ENCODE measurements around the gene L1TD1.
"Not testable (repeated sequence)": the region's sequence is repeated elsewhere in the genome, so short reads cannot be mapped to it uniquely, and the experiment has no call there.

Gene L1TD1

GRCh38 chr1:62180639-62181038 lies 14.0 kb upstream of the L1TD1 start:
- FAIRE-seq (no peak), DNase-seq (ENCODE audit: insufficient read length, low spot score) (no peak)
- TF ChIP-seq POLR2AphosphoS5 (IDR thresholded peaks at IDR 0.05; ENCODE audit: low read depth, low read length), result no peak

GRCh38 chr1:62181532-62181931 lies 13.1 kb upstream of the L1TD1 start:
- DNase-seq (ENCODE audit: insufficient read length, low spot score), result no peak
- TF ChIP-seq TAF1 (IDR thresholded peaks at IDR 0.05; ENCODE audit: low read depth, low read length) (no peak), POLR2AphosphoS5 (IDR thresholded peaks at IDR 0.05; ENCODE audit: low read depth, low read length) (no peak), SPI1 (IDR thresholded peaks at IDR 0.05; ENCODE audit: low read depth, low read length) (no peak), POLR2A (IDR thresholded peaks at IDR 0.05; ENCODE audit: low read depth, low read length) (no peak), POU2F2 (IDR thresholded peaks at IDR 0.05; ENCODE audit: low read depth, low read length) (no peak), PAX5 (IDR thresholded peaks at IDR 0.05; ENCODE audit: insufficient read depth, low read length, severe bottlenecking) (no peak)
- no peak for FAIRE-seq

- DNase-seq (ENCODE audit: insufficient read length, low spot score); FAIRE-seq: not testable (repeated sequence)
Measured at GRCh38 chr1:62182157-62182556, 12.5 kb upstream of the L1TD1 start.

- not testable (repeated sequence) for FAIRE-seq; DNase-seq (ENCODE audit: insufficient read length, low spot score)
Measured at GRCh38 chr1:62183164-62184020, 11.3 kb upstream of the L1TD1 start.

GRCh38 chr1:62184336-62184735 lies 10.3 kb upstream of the L1TD1 start:
- DNase-seq (ENCODE audit: insufficient read length, low spot score) (no peak), FAIRE-seq (no peak)
- TF ChIP-seq POLR2AphosphoS5 (IDR thresholded peaks at IDR 0.05; ENCODE audit: low read depth, low read length) (no peak), POLR2A (IDR thresholded peaks at IDR 0.05; ENCODE audit: low read depth, low read length) (no peak), TAF1 (IDR thresholded peaks at IDR 0.05; ENCODE audit: low read depth, low read length) (no peak), SPI1 (IDR thresholded peaks at IDR 0.05; ENCODE audit: low read depth, low read length) (no peak), PAX5 (IDR thresholded peaks at IDR 0.05; ENCODE audit: insufficient read depth, low read length, severe bottlenecking) (no peak), POU2F2 (IDR thresholded peaks at IDR 0.05; ENCODE audit: low read depth, low read length) (no peak)

- not testable (repeated sequence) for DNase-seq (ENCODE audit: insufficient read length, low spot score); FAIRE-seq
Measured at GRCh38 chr1:62185233-62185632, 9.4 kb upstream of the L1TD1 start.

GRCh38 chr1:62185677-62186076 lies 9.0 kb upstream of the L1TD1 start:
- FAIRE-seq (no peak), DNase-seq (ENCODE audit: insufficient read length, low spot score) (no peak)
- TF ChIP-seq SPI1 (IDR thresholded peaks at IDR 0.05; ENCODE audit: low read depth, low read length), result no peak
- TF ChIP-seq TAF1 (IDR thresholded peaks at IDR 0.05; ENCODE audit: low read depth, low read length), result no peak
- no peak for TF ChIP-seq POU2F2 (IDR thresholded peaks at IDR 0.05; ENCODE audit: low read depth, low read length)
- TF ChIP-seq PAX5 (IDR thresholded peaks at IDR 0.05; ENCODE audit: insufficient read depth, low read length, severe bottlenecking), result no peak

- FAIRE-seq (no peak), DNase-seq (ENCODE audit: insufficient read length, low spot score) (no peak)
- TF ChIP-seq TAF1 (IDR thresholded peaks at IDR 0.05; ENCODE audit: low read depth, low read length) (no peak), POLR2A (IDR thresholded peaks at IDR 0.05; ENCODE audit: low read depth, low read length) (no peak), POU2F2 (IDR thresholded peaks at IDR 0.05; ENCODE audit: low read depth, low read length) (no peak), PAX5 (IDR thresholded peaks at IDR 0.05; ENCODE audit: insufficient read depth, low read length, severe bottlenecking) (no peak), POLR2AphosphoS5 (IDR thresholded peaks at IDR 0.05; ENCODE audit: low read depth, low read length) (no peak), SPI1 (IDR thresholded peaks at IDR 0.05; ENCODE audit: low read depth, low read length) (no peak)
Measured at GRCh38 chr1:62187548-62187947, 7.1 kb upstream of the L1TD1 start.

- TF ChIP-seq PAX5 (IDR thresholded peaks at IDR 0.05; ENCODE audit: insufficient read depth, low read length, severe bottlenecking), result no peak
- no peak for TF ChIP-seq TAF1 (IDR thresholded peaks at IDR 0.05; ENCODE audit: low read depth, low read length)
- no peak for TF ChIP-seq POLR2A (IDR thresholded peaks at IDR 0.05; ENCODE audit: low read depth, low read length)
- no peak for TF ChIP-seq POLR2AphosphoS5 (IDR thresholded peaks at IDR 0.05; ENCODE audit: low read depth, low read length)
- no peak for TF ChIP-seq POU2F2 (IDR thresholded peaks at IDR 0.05; ENCODE audit: low read depth, low read length)
- TF ChIP-seq SPI1 (IDR thresholded peaks at IDR 0.05; ENCODE audit: low read depth, low read length), result no peak
- DNase-seq (ENCODE audit: insufficient read length, low spot score) (no peak), FAIRE-seq (no peak)
Measured at GRCh38 chr1:62188111-62188510, 6.5 kb upstream of the L1TD1 start.

- no peak for FAIRE-seq
- TF ChIP-seq POU2F2 (IDR thresholded peaks at IDR 0.05; ENCODE audit: low read depth, low read length), result no peak
- TF ChIP-seq POLR2A (IDR thresholded peaks at IDR 0.05; ENCODE audit: low read depth, low read length), result no peak
- no peak for TF ChIP-seq POLR2AphosphoS5 (IDR thresholded peaks at IDR 0.05; ENCODE audit: low read depth, low read length)
- TF ChIP-seq SPI1 (IDR thresholded peaks at IDR 0.05; ENCODE audit: low read depth, low read length), result no peak
- TF ChIP-seq TAF1 (IDR thresholded peaks at IDR 0.05; ENCODE audit: low read depth, low read length), result no peak
- no peak for TF ChIP-seq PAX5 (IDR thresholded peaks at IDR 0.05; ENCODE audit: insufficient read depth, low read length, severe bottlenecking)
- DNase-seq (ENCODE audit: insufficient read length, low spot score), result no peak
Measured at GRCh38 chr1:62196086-62196690, 1.5 kb downstream of the L1TD1 start.

All from GM12891 (cell line).